GM19324 (cell line): ENCODE measurements around the gene NTM.
"Not testable (repeated sequence)": the region's sequence is repeated elsewhere in the genome, so short reads cannot be mapped to it uniquely, and the experiment has no call there.

Experiments used
- ATAC-seq: cut with Tn5 transposase; IDR thresholded peaks from one replicate; pipeline ENCODE4 v1.9.1; 2021; ENCODE audit warnings: mild to moderate bottlenecking, moderate library complexity; ENCODE audit not compliant: unreplicated experiment, low FRiP score

Gene NTM

DNA sequence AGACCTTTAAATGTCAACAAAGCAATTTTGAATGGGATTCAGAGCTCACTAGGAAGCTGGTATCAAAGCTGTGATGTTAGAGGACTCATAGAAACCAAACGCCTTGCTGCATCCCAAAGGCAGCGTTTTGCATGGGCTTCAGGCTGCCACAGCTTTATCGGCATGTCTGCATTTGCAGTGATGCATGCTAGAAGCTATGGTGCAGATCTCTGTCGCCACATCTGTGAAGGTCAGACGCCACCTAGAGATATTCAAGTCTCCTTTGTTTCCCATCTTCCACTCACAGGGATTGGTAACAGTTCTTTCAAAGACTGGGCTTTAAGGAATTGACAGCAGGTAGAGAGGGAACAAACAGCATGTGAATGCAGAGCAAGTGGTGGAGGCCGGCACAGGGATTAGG lies 47.8 kb downstream of the NTM start:
- ATAC-seq, result no peak

DNA sequence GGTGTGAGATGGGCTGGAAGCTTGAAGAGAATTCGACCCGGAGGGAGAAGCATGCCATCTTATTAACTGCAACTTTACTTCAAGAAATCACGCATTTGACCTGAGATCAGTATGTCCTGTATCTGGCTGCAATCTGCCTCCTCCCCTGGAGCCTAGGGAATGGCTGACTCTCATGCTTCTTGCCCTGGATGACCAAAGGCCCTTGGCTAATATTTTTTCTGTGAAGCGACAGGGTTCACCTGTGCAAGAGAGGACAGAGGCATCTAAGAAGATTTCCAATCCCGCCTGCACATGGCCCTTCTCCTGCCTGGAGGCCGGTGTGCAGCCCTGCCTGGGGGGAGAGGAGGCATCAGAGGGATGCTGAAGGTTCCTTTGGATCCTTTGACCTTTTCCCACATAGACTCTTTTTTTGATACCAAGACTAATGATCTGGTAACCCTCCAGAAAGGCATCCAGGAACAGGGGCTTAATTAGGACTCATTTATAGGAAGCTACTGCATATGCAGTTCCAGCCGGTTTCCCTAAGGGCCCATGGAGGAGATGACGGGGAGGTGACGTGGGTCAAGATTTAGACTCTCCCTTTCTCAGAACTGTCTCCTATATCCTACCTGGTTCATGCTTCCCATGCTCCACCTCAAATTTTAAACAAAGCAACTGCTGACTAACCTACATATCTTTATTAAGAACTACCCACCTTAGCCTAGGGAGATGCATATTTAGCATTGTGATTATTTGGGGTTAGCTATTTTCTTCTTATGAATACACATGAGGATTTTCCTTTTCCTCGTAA lies 50.8 kb downstream of the NTM start:
- no peak for ATAC-seq

DNA sequence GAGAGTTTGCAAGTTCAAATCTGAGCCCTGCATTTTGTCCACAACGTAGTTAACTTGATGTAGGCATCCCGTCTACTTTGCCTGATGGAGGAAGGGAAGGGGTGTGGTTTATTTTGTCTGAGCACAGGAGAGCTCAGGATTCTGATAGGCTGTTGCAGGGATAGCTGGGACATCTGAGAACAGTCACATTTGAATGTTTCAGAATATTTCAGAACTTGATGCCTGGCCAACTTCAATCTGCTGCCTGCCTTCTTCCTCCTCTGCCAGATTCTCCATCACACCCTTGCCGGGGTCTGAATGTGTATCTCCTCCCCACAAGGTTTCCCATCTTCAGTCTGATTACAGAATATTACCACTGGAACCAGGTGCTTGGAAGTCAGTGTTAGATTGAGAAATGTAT lies 51.6 kb downstream of the NTM start:
- ATAC-seq, result no peak

DNA sequence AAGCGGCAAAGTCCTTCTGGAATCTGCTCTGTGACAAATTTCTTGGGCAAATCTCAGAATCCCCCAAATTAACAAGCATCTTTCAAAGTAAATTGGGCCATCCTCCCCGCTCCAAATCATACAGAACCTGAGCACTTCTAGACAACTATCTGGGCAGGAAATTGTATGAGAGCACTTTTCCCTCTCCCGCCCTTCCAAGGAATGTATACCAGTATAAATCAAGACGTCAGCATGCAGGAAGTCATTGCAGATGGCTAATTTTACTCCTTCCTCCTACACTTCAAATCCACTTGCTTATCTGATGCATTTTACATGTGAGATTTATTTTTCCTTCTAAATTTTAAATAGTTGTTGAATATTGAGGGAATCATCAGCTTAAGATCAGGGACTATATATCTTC lies 52.1 kb downstream of the NTM start:
- ATAC-seq, result no peak

DNA sequence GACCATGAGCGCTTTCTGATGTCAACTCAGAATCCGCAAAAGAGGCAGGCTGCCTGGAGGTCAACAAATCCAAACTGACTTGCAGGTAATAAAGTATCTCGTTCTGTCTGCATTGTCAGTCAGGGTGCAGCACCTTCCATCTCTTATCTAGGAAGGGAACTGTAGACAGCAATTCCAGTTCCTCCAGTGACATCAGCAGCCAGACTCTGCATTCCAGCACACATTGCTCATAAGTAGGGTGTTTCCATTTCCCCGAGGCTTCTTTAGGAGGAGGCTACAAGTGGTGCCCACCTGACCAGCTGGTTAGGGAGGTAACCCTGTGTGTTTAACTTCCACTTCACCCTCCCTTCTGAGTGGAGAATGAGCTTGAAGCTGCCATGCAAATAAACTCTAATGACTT lies 53.3 kb downstream of the NTM start:
- ATAC-seq, result no peak

DNA sequence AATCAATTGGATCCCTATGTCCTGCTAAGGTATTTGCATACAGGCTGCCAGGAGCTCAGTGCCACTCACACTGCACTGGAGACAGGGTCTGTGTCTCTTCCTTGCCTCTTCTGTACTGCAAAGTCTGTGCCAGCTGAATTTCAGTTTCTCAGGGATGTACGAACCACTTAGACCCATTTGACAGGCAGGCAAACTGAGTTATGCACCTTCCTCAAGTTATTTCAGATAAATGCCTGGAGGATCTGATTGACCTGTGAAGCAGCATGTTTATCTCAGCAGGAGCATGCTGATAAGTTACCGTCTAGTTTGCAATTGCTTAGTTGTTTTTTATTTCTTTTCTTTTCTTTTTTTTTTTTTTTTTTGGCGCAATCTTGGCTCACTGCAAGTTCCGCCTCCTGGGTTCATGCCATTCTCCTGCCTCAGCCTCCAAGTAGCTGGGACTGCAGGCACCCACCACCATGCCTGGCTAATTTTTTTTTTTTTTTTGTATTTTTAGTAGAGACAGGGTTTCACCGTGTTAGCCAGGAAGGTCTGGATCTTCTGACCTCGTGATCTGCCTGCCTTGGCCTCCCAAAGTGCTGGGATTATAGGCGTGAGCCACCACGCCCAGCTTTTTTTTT lies 54.0 kb downstream of the NTM start:
- not testable (repeated sequence) for ATAC-seq

DNA sequence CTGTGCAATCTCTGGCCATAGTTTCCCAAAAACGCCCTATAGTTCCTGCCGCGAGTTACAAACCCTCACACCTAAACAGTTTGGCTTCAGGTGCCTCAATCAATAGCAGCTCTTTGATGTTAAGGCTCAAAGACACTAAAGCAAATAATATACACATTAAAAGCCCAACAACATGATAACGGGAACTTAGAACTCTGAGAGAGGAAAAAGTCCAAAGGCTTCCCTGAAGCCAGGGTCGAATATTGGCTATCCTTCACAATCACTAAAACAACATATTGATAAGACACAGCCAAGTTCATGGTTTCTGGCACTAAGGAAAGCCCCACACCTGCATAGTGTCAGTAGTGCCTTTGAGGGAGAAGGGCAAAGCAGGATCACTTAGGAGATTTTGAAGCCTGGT lies 54.9 kb downstream of the NTM start:
- ATAC-seq, result no peak

DNA sequence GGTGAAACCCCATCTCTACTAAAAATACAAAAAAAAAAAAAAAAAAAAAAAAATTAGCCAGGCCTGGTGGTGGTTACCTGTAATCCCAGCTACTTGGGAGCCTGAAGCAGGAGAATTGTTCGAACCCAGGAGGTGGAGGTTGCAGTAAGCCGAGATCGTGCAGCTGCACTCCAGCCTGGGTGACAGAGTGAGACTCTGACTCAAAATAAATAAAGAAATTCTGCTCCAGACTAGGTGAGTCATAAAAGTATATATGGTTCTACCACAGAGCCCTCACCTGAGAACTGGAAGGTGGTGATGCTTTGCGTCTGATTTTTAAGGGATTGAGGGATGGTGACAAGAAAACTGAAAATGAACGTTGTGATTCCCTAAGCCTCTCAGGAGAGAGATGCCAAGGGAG lies 58.4 kb downstream of the NTM start:
- no peak for ATAC-seq

DNA sequence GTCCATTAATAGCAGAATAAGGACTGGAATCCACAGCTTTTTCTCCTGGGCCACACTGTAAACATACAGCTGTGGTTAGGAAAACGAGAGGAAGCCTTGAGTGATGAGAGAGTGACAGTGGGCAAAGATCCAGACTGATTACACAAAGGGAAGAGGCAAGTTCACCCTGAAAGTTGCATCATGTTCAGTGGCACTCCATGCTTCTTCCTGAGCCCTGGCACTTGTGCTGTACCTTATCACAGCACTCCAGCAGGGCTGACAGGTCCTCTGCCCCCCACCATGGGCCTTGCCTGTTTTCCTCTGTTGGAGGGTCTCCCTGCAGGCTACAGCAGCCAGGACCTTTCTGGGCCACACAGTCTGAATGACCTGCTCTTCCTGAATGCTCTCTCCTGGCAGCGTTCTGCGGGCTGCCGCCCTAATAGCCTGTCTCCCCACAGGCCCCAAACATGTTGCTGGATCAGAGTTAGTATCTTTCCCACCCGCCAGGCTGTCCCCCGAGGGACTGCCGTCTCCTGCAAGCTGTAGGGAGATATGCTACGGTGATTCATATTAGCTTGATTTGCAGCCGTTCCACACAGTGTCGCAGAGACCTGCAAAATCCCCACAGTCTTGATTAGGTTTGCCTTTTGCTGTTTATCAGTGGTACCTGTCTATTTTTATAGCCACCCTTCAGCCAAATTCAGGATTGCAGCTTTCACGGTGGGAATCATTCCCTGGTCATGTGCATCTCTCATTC lies 60.2 kb downstream of the NTM start:
- ATAC-seq, result no peak

DNA sequence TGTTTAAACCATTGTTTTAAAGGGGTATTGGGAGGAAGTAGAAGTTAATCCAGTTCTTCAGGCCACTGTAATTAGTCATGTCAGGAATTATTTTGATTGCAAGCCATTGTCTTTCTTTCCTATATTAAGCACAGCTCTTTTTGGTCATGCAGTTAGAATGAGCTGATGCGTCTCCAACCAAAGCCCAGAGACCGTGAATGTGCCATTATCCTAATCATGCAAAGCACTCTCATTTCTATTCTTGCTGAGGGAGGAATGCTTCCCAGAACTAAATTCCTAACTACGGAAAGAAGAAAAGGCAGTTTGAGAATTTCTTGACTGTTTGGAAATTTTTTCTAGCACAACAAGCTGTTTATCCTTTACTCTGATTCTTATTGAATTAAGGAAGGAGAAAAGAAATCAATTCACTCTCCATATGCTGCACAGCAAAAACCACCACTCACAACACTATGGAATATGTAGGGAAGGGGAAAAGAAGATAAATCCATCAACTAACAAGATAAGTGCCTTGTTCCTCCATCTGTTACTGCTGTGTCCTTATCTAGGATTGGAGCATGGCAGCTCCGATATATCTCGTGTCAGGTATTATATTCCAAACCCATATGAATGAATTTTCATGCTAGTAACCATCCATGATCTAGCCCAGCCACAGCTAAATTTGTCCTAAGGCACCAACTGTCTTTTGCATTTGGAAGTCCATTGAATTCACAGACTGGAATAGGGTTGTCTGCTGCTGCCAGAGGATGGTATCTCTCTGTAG lies 70.8 kb downstream of the NTM start:
- no peak for ATAC-seq

DNA sequence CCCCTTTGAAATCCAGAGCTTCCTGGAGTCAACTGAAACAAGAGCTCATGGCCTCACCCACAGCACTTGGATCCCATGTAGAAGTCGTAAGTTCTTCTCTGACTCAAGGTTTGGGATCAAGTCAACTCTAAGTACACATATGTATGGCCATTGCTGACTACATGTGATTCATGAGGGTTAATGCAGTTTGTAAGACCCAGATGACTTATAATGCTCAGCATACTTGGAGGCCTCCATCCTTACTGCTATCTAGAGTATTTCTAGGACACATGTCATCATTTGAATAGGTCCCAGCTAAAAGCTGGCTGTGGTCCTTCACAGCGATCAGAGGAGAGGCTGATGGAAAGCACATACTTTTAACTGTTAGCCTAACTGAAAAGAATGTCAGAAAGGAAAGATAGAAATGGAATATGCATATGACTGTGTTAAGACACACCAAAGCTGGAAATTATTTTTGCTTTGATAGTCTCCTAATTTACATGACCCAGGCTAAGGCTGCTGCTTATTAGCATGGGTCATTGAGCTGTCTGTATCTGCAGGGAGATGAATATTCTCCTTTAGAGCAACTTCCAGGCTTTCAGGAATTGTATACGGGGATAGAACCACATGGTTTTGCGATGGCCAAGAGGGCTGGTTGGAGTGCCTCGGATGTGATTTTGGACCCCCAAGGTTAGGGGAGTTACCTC lies 76.3 kb downstream of the NTM start:
- ATAC-seq, result no peak

DNA sequence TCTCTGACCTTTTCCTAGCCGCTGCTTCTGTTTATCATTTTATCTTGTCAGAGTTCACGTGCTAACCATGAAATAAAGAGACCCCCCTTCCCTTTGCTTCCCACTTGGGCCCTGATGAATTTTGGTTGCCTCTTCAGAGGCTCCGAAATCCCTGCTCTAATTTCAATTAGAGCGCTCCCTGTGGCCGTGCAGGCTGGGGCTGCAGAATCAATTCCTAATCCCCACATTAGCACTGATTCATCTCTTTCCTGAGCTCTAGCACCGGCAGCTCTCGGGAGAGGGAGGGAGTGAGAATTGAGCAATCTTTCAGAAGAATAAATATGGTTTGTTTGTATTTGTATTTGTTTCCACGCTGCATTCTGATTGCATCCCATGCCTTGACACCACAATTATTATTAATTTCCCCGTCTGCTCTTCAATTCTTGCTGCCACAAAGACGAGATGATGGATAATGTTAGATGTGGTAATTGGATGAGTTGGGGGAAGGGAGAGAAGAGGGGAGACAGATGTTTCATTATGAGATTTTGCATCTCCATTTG lies 76.9 kb downstream of the NTM start:
- ATAC-seq, result no peak

DNA sequence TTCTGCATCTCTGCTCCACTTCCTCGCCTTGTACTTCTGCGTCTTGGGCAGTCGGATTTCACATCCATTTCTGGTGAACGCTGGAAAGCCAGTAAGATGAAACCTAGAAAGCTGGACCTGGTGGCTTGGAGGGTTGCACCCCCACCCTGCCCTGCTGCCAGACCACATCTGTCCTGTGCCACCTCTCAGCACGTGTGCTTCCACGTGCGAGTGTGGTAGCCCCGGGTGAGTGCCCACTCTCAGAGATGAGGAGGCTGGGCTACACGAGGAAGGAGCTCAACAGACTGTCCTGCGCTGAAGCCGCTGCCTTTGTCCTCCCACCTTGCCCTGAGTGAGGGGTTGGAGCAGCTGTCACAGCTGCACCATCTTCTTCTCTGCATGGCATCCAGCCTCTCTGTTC lies 77.5 kb downstream of the NTM start:
- no peak for ATAC-seq

DNA sequence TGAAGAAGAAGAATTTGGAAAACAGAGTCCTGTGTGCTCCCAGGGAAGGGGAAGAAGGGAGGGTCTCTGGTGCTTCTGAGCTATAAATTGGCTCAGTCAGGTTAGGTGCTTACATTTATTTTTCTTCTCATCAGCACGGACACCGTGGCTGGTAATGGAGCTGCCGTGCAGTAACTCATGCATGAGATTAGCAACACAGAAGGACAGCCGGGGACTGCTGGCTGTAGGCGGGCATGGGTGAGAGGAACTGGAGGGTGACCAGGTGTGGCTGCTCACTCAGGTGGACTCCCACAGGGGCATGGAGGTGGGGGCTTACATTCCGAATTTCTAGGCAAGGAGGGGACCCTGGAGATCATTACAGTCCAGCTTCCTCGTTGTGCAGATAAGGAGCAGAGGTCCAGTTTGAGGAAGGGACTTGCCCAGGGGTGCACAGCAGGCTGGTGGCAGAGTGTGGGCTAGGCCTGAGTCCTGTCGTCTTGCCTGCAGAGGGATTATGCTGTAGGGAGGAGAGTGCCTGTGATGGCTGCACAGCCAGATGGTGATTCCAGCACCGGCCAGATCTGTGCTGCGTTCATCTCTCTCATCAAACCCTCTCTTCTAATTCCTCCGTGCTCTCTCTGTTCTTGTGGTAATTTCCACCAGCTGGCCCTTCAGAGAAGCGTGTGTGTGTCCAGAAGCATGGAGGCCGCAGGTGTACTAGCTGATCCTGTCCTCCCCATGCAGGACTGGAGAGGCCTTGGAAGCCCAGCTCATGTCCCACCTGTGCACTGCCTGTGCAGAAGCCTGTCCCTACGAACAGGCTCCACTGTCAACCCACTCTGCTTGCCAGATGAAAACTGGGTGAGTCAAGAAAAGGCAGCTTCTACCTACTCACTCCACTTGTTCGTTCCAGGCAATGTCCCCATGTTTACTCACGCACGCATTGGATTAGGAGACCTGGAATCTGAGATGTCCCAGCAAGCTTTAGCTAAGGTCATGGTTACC lies 78.9 kb downstream of the NTM start:
- no peak for ATAC-seq

DNA sequence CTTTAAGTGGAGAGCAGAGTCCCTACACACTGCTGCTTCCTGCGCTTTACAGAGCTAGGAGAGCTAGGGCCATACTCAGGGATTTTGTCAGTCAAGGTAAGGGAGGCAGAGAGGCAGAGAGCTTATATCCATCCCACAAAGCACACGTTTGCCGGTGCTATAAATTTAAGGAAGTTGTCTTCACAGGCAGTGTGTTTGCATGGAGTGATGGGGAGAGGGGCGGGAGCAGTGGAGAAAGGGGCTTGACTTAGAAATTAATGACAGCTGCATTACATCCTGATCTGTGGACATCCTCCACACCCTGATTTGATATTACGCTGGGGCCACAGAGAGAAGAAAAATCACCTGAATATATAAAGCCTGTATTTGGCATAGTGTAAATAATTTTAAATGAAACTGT lies 84.1 kb downstream of the NTM start:
- no peak for ATAC-seq

DNA sequence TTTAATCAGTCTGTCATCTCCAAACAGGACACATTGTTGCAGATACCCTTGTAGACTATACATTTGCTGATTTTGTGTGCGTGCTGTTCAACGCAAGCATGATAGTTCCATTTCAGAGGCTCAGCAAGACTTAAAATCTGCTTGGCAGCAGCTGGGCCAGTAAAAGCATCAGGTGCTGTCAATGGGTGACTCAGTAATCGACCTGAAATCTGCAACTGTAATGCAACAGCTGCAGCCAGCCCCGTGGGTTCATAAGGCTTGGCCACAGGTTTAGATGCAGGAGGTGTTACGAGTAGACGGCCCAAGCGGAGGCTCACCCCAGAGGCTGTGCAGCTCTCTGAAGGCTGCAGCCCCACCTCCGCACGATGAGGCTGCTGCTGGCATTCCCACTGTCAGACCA lies 84.6 kb downstream of the NTM start:
- ATAC-seq, result no peak

DNA sequence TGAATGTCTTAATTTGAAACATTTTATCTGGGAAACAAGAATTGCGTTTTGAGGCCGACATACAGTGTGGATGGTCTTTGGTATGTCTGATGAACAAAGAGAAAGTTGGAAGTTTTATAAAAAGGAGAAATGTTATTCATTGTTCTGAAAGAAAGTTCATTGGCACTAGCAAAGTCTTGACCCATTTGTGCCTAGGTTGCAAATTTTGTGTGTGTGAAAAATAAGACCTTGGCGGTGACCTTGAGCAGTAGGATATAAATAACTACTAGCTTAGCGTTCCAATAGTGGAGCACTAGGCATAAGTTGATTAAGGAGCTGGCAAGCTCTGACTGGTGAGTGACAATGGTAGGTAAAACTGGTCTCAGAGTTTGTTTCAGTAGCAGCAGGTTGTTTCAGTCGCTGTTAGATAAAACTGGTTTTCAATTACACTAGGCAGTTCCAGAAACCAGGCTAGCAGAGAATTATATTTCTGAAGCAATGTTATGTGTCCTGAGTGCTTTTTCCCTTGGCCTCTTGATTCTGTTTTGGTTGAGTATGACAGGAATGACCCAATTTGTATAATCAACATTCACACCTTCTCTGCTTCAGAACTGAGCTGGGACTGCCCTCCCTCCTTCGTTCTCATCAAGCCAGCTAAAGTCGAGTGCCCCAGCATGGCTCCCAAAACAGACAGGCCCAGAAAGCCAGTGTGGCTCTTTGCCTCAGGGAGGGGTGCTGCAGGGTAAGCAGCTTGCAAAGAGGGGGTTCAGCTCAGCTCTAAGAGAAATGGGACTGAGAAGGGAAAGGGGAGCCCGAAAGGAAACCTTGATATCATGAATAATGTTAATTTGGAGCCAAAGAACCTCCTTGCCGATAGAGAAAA lies 85.7 kb downstream of the NTM start:
- no peak for ATAC-seq

DNA sequence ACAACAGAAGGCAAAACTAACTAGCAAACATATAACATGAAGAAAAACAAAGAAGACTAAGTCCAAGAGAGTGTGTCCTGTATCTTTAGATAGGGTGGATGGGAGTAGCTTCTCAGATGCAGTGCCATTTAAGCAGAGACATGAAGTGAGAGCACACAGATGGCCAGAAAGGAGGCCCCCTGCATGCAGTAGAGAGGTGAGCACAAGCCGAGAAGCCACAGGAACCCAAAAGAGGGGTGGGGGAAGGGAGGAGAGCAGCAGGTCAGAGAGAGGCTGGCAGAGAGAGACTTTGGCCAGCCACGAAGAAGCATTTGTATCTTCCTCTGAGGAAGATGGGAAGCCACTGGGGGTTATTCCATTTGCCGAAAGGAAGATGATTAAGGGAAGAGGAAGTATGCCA lies 86.7 kb downstream of the NTM start:
- ATAC-seq, result no peak
